ENCODE measurements around the gene KIF3B. TPM values are rescaled to one million over a fixed set of nuclear protein-coding genes. Genes with fewer than 3 reads are reported as not detected.

Gene KIF3B
- total RNA-seq, 4 donors from 2014 or later = 4.8 to 8.7 (median 6.4) TPM

- intact Hi-C loops (cut with DNase I; ENCODE audit: low total_unique reads) (no loop called here), in situ Hi-C loops (cut with MboI; ENCODE audit: low sequenced_read_pairs in 4 of 4) (no loop called here)
- Histone ChIP-seq H3K4me1 (peaks cover 13 to 18% of the 10 kb centered on the region in 2 donors), H3K27ac (no peak overlapping the region), H3K36me3 (peaks cover 0 to 69% of the 10 kb centered on the region in 2 donors), H3K9me3 (no peaks in the 10 kb centered on the region), H3K27me3 (no peaks in the 10 kb centered on the region), H3K4me3 (no peak overlapping the region)
- TF ChIP-seq CTCF (IDR thresholded peaks at IDR 0.05 in 4 of 5, conservative IDR thresholded peaks at IDR 0.05 in 1 of 5) (no peak), POLR2A (IDR thresholded peaks at IDR 0.05) (no peak)
- no peak for DNase-seq
- no peak for ATAC-seq
These were observed 46.2 kb upstream of the KIF3B start for GRCh38 chr20:32231245-32231644.

GRCh38 chr20:32231847-32232246 lies 45.6 kb upstream of the KIF3B start:
- H3K4me3 ChIP-seq = no peak overlapping the region
- no peak overlapping the region for H3K27ac ChIP-seq
- ATAC-seq (no peak), DNase-seq (no peak)
- no peaks in the 10 kb centered on the region for H3K27me3 ChIP-seq
- in situ Hi-C loops (cut with MboI; ENCODE audit: low sequenced_read_pairs in 4 of 4) = no loop called here
- no peaks in the 10 kb centered on the region for H3K9me3 ChIP-seq
- intact Hi-C loops (cut with DNase I; ENCODE audit: low total_unique reads) = no loop called here
- peaks cover 10 to 17% of the 10 kb centered on the region in 2 donors for H3K4me1 ChIP-seq
- peaks cover 0 to 68% of the 10 kb centered on the region in 2 donors for H3K36me3 ChIP-seq
- no peak for TF ChIP-seq POLR2A (IDR thresholded peaks at IDR 0.05)
- no peak for TF ChIP-seq CTCF (IDR thresholded peaks at IDR 0.05 in 4 of 5, conservative IDR thresholded peaks at IDR 0.05 in 1 of 5)

- no peaks in the 10 kb centered on the region for H3K9me3 ChIP-seq
- DNase-seq = no peak
- intact Hi-C loops (cut with DNase I; ENCODE audit: low total_unique reads) (no loop called here), in situ Hi-C loops (cut with MboI; ENCODE audit: low sequenced_read_pairs in 4 of 4) (no loop called here)
- no peak for ATAC-seq
- TF ChIP-seq CTCF (IDR thresholded peaks at IDR 0.05 in 4 of 5, conservative IDR thresholded peaks at IDR 0.05 in 1 of 5) (no peak), POLR2A (IDR thresholded peaks at IDR 0.05) (no peak)
- H3K27me3 ChIP-seq = no peaks in the 10 kb centered on the region
- H3K4me3 ChIP-seq = no peak overlapping the region
- H3K4me1 ChIP-seq = peaks cover 4 to 11% of the 10 kb centered on the region in 2 donors
- no peak overlapping the region for H3K27ac ChIP-seq
- H3K36me3 ChIP-seq = peaks cover 0 to 72% of the 10 kb centered on the region in 2 donors
These were observed 45.0 kb upstream of the KIF3B start for GRCh38 chr20:32232326-32232886.

GRCh38 chr20:32233286-32233685 lies 44.2 kb upstream of the KIF3B start:
- Histone ChIP-seq H3K4me1 (peaks cover 0 to 2% of the 10 kb centered on the region in 2 donors), H3K4me3 (no peak overlapping the region), H3K27ac (no peak overlapping the region), H3K36me3 (peaks cover 0 to 69% of the 10 kb centered on the region in 2 donors), H3K9me3 (no peaks in the 10 kb centered on the region), H3K27me3 (no peaks in the 10 kb centered on the region)
- intact Hi-C loops (cut with DNase I; ENCODE audit: low total_unique reads) (no loop called here), in situ Hi-C loops (cut with MboI; ENCODE audit: low sequenced_read_pairs in 4 of 4) (no loop called here)
- ATAC-seq (no peak), DNase-seq (no peak)
- TF ChIP-seq CTCF (IDR thresholded peaks at IDR 0.05 in 4 of 5, conservative IDR thresholded peaks at IDR 0.05 in 1 of 5) = no peak
- TF ChIP-seq POLR2A (IDR thresholded peaks at IDR 0.05) = no peak
